Transverse colon (tissue), 4 donors: ENCODE results near the gene RDH16.

ENCODE experiments used
- CTCF ChIP-seq, 5 experiments: fragments of 200-600 bp in 3 of 5; fragments of 450-650 bp in 2 of 5; sonication (generic) in 3 of 5; IDR thresholded peaks; 1 replicate in 2 of 5; 2 replicates in 3 of 5; pipeline ENCODE4 v1.5.1; 2016 to 2017; ENCODE audit warnings: antibody characterized with exemption in 5 of 5, inconsistent platforms in 3 of 5, mild to moderate bottlenecking in 2 of 5, moderate library complexity in 1 of 5
- EP300 ChIP-seq: sonication (generic); formaldehyde crosslinking; IDR thresholded peaks from one replicate; pipeline ENCODE4 v1.6.1; 2017; ENCODE audit warnings: antibody characterized with exemption, low read depth
- POLR2A ChIP-seq: fragments of 450-650 bp; IDR thresholded peaks from one replicate; pipeline ENCODE4 v1.6.1; 2016; ENCODE audit warnings: antibody characterized with exemption, mild to moderate bottlenecking, moderate library complexity
- POLR2AphosphoS5 ChIP-seq, 3 donors: sonication (generic); formaldehyde crosslinking; IDR thresholded peaks; one replicate each; pipeline ENCODE4 v1.6.1; 2016; ENCODE audit warnings: antibody characterized with exemption in 3 of 3

GRCh38 chr12:56987011-56987410 lies 29.6 kb upstream of the RDH16 start:
- TF ChIP-seq CTCF (IDR thresholded peaks at IDR 0.05) (no peak), EP300 (no peak), POLR2AphosphoS5 (IDR thresholded peaks at IDR 0.05) (no peak), POLR2A (no peak)
